HEK293T (cell line): ENCODE results near the gene B3GNT8.

ENCODE experiments used
- ELF4 ChIP-seq: fragments of 450-650 bp; IDR thresholded peaks from 2 replicates; pipeline ENCODE4 v1.6.1; 2017; ENCODE audit warnings: antibody characterized with exemption
- FOXA1 ChIP-seq: fragments of 450-650 bp; IDR thresholded peaks from 2 replicates; pipeline ENCODE4 v1.6.1; 2016; ENCODE audit warnings: mild to moderate bottlenecking
- FOXM1 ChIP-seq: fragments of 450-650 bp; IDR thresholded peaks from 2 replicates; pipeline ENCODE4 v1.6.1; 2017; ENCODE audit warnings: mild to moderate bottlenecking, borderline replicate concordance
- NFRKB ChIP-seq: fragments of 450-650 bp; IDR thresholded peaks from 2 replicates; pipeline ENCODE4 v1.6.1; 2016; ENCODE audit warnings: mild to moderate bottlenecking, moderate library complexity
- SUZ12 ChIP-seq: fragments of 450-650 bp; IDR thresholded peaks from 2 replicates; pipeline ENCODE4 v1.6.1; 2016; ENCODE audit warnings: mild to moderate bottlenecking
- TARDBP ChIP-seq: fragments of 450-650 bp; IDR thresholded peaks from 2 replicates; pipeline ENCODE4 v1.6.1; 2016

GRCh38 chr19:41456342-41456918 is 29.3 kb upstream of the B3GNT8 start:
- TF ChIP-seq ELF4: no peak
- TF ChIP-seq NFRKB: no peak
- no peak for TF ChIP-seq SUZ12
- no peak for TF ChIP-seq FOXA1
- TF ChIP-seq TARDBP: no peak
- no peak for TF ChIP-seq FOXM1
